Measurements from ENCODE around the gene PDAP1.
"Not testable (repeated sequence)": the region's sequence is repeated elsewhere in the genome, so short reads cannot be mapped to it uniquely, and the experiment has no call there.

The PDAP1 gene

GRCh38 chr7:99438573-99439480 is 30.4 kb upstream of the PDAP1 start, which contains the start of the genes CPSF4 and PTCD1:
Gene CPSF4, plus strand, starts transcription at chr7:99438943. Its CDS starts 140 bp downstream, at chr7:99439083.
Gene PTCD1, minus strand, starts transcription at chr7:99438798. Its CDS starts 3,556 bp downstream, at chr7:99435242.
- DNase-seq (ENCODE audit: low read depth in 2 of 2), result peak; percentile 95 to 96
- peak within 1 kb of the TSS; percentile 97 to 99 for H3K4me3 ChIP-seq (replicated peaks in 1 of 2; ENCODE audit: low read depth in 2 of 2, low read length in 2 of 2)
- no peak for TF ChIP-seq CTCF (IDR thresholded peaks at IDR 0.05; ENCODE audit: low read depth, low read length)

- DNase-seq (ENCODE audit: low read depth in 2 of 2), result no peak
- H3K4me3 ChIP-seq (replicated peaks in 1 of 2; ENCODE audit: low read depth in 2 of 2, low read length in 2 of 2), result peak overlapping the region; percentile 97 to 99
- no peak for TF ChIP-seq CTCF (IDR thresholded peaks at IDR 0.05; ENCODE audit: low read depth, low read length)
Measured at GRCh38 chr7:99437946-99438572, 29.7 kb upstream of the PDAP1 start.

- no peak for DNase-seq (ENCODE audit: low read depth in 2 of 2)
- H3K4me3 ChIP-seq (replicated peaks in 1 of 2; ENCODE audit: low read depth in 2 of 2, low read length in 2 of 2), result no peak overlapping the region
- no peak for TF ChIP-seq CTCF (IDR thresholded peaks at IDR 0.05; ENCODE audit: low read depth, low read length)
Measured at GRCh38 chr7:99433158-99433557, 24.8 kb upstream of the PDAP1 start.

GRCh38 chr7:99431756-99432540 is 23.6 kb upstream of the PDAP1 start:
- H3K4me3 ChIP-seq (replicated peaks in 1 of 2; ENCODE audit: low read depth in 2 of 2, low read length in 2 of 2); DNase-seq (ENCODE audit: low read depth in 2 of 2): not testable (repeated sequence)

GRCh38 chr7:99429756-99430155 is 21.4 kb upstream of the PDAP1 start:
- no peak overlapping the region for H3K4me3 ChIP-seq (replicated peaks in 1 of 2; ENCODE audit: low read depth in 2 of 2, low read length in 2 of 2)
- DNase-seq (ENCODE audit: low read depth in 2 of 2), result no peak

GRCh38 chr7:99428972-99429566 is 20.7 kb upstream of the PDAP1 start:
- DNase-seq (ENCODE audit: low read depth in 2 of 2), result no peak
- H3K4me3 ChIP-seq (replicated peaks in 1 of 2; ENCODE audit: low read depth in 2 of 2, low read length in 2 of 2), result no peak overlapping the region
- TF ChIP-seq CTCF (IDR thresholded peaks at IDR 0.05; ENCODE audit: low read depth, low read length), result no peak

More at GRCh38 chr7:99429756-99430155, 21.4 kb upstream of the PDAP1 start:
- TF ChIP-seq CTCF (IDR thresholded peaks at IDR 0.05; ENCODE audit: low read depth, low read length), result no peak
